Stimulated activated CD8-positive, alpha-beta memory T cell treated with anti-CD3 and anti-CD28 coated beads, Interleukin-2, amount 100 ng/mL, for 1 hour (primary cell): ENCODE data around the gene C1QTNF12.
A peak's percentile ranks its signal among the peaks of the same experiment; 100 is the strongest.
"Not testable (repeated sequence)": the region's sequence is repeated elsewhere in the genome, so short reads cannot be mapped to it uniquely, and the experiment has no call there.

Experiments
- DNase-seq, 2 donors: peaks; one replicate each; pipeline ENCODE4 v3.0.0-alpha.2; 2020; ENCODE audit warnings: low read depth in 2 of 2

C1QTNF12 gene

GRCh38 chr1:1259540-1259939, 13.0 kb upstream of the C1QTNF12 start:
- DNase-seq: no peak

- no peak for DNase-seq
These were observed 12.6 kb upstream of the C1QTNF12 start for GRCh38 chr1:1259119-1259488.

- DNase-seq: no peak
These were observed 10.7 kb upstream of the C1QTNF12 start for GRCh38 chr1:1256956-1257871.

- DNase-seq: no peak
These were observed 9.1 kb upstream of the C1QTNF12 start for GRCh38 chr1:1255611-1256010.

DNA sequence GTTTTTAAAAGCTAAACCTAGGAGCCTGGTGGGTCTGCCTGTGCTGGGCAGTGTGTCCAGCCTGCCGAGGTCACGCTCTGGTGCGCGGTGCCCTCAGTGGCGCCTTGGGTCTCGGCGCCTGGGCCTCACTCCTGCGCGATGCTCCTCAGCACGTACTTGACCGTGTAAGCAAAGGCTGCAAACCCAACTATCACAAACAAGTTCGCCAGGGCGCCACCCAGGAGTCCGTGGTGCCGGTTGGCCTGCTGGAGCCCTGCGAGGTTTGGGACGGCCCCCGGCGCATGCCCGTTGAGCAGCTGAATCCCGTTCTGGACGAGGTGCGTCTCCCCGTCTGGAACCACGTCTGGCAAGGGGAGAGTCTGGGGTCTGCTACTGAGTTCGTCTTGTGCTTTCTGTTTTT, 8.6 kb upstream of the C1QTNF12 start:
- no peak for DNase-seq

DNA sequence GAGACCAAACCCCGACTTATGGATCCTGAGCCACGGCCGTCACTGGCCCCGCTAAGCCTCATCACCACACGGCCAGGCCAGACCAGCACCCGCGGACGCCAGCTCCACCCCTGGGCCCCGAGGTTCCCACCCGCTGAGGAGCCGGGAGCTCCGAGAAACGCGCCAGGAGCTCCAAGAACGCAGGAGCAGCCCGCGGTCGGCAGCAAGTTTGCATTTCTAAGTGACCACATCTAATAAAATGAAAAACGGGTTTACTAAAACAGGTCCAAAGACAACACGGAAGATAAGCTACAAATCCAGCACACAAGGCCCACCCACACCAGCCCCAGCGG, 8.1 kb upstream of the C1QTNF12 start:
- DNase-seq: no peak

DNA sequence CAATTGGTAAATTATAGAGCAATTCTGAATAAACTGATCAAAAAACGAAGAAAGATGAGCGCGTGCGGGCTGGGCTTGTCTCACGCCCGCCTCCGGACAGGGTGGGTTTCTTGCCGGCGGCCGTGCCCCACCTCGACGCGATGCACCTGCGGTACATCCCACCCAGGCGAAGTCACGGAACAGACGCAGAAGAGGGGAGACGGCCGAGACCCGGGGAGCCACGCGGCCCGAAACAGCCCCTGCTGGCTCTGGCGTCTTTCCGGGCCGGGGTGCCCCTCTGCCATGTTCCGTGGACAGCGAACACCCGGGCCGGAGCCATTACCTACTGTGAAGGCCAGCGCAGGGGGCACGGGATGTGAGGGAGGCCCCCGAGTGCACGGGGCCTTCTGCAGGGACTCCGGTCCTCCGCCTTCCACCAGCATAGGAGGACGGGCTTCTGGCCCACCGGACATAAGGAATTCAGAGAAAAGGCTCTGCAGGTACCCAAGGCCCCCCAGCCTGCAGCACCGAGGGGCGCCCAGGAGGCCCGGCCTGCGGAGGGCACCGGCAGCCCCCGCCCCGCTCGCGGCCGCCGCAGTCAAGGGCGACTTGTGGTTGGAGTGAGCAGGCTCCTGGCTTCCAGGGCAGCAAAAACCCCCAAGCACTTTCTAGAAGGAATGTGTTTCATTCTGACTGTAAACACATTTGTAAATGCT, 7.6 kb upstream of the C1QTNF12 start:
- DNase-seq: no peak

- DNase-seq: no peak
These were observed 6.8 kb upstream of the C1QTNF12 start for GRCh38 chr1:1253314-1253713.

- DNase-seq: peak; percentile 41 to 46
These were observed 4.3 kb upstream of the C1QTNF12 start for GRCh38 chr1:1250786-1251284.

DNA sequence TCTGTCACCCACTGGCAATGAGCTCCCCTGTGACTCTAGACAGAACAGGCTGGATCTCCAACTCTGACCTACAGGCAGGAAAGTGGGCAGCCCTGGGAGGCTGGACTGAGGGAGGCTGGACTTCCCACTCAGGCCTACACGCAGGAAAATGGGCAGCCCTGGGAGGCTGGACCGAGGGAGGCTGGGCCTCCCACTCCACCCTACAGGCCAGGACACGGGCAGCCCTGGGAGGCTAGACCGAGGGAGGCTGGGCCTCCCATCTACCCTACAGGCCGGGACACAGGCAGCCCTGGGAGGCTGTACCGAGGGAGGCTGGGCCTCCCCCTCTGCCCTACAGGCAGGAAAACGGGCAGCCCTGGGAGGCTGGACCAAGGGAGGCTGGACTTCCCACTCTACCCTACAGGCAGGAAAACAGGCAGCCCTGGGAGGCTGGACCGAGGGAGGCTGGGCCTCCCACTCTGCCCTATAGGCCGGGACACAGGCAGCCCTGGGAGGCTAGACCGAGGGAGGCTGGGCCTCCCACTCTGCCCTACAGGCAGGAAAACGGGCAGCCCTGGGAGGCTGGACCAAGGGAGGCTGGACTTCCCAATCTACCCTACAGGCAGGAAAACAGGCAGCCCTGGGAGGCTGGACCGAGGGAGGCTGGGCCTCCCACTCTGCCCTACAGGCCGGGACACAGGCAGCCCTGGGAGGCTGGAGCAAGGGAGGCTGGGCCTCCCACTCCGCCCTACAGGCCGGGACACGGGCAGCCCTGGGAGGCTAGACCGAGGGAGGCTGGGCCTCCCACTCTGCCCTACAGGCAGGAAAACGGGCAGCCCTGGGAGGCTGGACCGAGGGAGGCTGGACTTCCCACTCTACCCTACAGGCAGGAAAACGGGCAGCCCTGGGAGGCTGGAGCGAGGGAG, 1.7 kb upstream of the C1QTNF12 start:
- not testable (repeated sequence) for DNase-seq

- DNase-seq: no peak
These were observed 905 bp upstream of the C1QTNF12 start for GRCh38 chr1:1247341-1247913.

DNA sequence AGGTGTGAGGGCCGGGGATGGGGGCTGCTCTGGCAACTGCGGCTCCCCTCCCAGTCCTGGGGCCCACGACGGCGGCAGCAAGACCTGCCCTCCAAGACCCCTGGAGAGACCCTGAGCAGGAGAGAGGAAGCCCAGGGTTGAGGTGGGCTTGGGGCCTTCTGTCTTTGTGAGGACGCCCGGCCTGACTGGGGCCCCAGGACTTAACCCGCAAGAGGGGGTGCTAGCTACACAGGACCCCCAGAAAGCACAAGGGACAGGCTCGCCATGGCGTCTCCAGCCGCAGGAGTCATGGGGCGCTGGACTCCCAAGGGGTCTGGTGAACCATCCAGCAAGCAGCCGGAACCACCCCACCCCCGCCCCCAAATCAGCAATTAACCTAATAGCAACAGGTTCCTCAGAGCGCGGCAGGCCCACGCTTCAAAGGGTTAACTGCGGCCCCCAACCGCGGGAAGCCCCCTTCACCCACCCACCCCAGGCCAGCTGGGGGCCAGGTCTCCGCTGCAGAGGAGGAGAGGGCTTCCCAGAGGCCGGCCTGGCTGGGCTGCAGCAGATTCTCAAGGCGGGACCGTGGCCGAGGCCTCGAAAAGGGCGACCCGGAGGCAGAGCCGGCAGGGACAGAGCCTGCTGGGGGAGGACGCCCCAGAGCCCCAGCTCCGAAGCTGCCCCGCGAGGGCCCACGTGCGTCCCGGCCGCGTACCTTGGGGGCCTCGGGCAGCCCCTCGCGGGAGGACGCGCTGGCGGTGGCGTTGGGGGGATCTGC, 525 bp downstream of the C1QTNF12 start:
- no peak for DNase-seq

DNA sequence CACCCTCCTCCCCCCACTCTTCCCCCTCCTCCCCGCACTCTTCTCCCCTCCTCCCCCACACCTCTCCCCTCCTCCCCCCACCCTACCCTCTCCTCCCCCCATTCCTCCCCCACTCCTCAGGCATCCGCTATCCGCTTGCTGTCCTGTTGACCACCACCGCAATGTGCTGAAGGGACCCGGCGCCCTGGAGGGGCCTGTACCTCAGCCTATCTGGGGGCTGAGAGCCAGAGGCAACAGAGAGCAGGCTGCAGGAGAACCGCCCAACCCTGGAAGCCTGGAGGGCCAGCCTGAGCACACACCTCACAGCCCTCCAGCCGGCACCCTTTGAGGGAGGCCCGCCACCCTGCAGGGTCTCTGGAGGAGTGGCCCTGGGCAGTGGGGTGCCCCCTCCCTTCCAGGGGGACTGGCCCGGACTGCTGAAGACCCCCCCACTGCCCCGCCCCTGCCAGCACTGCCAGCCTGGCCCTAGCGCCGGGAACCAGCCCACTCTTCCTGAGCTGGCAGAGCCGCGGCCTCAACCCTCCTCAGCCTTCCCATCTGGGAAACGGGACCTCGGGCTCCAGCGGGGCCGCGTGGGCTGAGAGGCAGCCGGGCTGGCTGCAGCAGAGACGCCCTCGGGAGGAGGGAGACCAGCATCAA, 1.2 kb downstream of the C1QTNF12 start:
- DNase-seq: no peak

DNA sequence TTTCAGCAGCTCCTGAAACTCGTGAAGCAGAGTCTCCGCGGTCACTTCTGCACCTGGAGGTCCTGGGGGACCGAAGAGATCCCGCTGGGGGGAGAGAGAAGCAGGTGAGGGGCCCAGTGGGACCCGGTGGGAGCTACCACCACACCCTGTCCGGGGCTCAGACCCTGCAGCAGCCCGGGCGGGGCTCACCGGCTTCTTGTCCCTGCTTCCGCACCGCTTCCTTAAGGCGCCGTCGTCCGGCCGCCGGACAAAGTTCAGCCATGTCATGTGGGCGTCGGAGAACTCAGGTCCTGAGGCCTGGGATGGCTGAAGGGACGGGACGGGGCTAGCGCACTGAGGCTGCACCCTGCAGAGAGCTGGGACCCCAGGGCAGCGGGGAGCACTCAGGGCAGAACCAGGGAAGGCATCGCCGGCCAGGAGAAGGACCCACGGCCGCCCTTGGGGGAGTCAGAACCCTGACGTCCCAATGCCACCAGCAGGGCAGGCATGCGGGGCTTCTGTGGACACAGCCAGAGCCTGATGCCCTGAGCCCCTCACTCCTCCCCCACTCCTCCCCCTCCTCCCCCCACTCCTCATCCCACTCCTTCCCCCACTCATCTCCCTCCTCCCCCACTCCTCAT, 2.2 kb downstream of the C1QTNF12 start:
- no peak for DNase-seq

GRCh38 chr1:1243807-1244191, 2.7 kb downstream of the C1QTNF12 start:
- DNase-seq: no peak

GRCh38 chr1:1243266-1243660, 3.3 kb downstream of the C1QTNF12 start:
- DNase-seq: no peak

DNA sequence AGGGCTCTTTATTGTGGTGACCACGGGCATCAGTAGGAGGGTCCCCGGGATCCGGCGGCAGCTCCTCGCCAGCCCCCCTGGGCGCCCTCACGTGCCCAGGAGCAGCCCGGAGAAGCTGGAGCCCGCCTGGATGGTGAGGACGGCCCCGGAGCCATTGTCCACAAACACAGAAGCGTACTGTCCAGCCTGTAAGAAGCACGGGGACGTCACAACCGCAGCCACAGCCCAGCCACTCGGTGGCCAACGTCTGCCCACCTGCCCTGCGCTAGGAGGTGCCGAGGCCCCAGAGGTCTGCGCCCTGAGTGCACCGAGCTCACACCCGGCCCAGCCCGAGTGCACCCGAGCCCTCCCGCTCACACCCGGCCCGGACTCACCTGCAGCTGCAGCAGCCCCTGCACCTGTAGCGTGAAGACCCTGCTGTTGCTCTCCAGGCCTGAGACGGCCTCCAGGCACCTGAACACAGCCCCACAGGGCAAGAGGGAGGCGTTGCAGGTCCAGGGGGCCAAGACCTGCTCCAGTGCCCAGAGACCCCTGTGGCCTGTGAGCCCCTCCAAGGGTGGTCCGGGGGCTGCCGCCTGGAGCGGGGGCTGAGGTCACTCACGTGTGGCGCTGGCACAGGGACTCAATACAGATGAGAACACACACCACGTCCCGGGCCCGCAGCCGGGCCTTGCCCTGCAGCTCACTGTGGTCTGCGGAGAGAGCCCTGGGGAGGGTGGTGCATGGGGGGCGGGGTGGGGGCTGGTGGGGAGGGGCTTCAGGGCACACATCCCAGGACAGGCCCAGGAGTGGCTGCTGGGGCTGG, 3.9 kb downstream of the C1QTNF12 start:
- no peak for DNase-seq

DNA sequence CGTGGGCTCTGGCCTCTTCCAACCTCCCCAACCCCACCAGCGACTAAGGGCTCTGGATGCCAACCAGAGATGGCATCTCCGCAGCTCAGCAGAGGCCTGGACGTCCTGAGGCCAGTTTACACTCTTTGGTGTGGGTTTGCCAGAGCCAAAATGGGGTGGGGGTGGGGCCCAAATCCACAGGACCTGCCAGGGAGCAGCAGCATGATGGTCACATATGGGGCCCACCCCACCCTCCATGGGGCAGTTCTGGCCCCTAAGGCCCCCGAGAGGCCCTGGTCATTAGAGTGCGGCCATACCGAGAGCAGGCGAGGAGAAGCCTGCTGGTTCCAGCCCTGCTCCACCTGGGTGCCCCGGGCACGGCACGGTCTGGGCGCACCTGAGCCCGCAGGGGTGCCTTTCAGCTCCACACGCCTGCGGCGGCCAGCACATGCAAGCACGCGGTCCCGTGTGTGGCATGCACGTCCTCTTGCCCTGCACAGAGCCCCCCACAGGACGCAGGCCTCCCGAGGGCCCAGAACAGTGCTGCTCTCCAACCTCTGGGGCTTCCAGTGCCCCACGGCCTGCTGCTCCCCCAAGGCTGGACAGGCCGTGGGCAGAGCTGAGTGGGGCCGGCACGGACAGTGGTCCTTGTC, 4.8 kb downstream of the C1QTNF12 start:
- DNase-seq: no peak
